ENCODE data around the gene SLC1A7.

SLC1A7 gene

GRCh38 chr1:53086491-53087070 is 55.9 kb downstream of the SLC1A7 start:
- no peak for TF ChIP-seq FOXM1 (IDR thresholded peaks at IDR 0.05; ENCODE audit: borderline replicate concordance, low read depth)

GRCh38 chr1:53085405-53085804 is 57.0 kb downstream of the SLC1A7 start:
- TF ChIP-seq TCF12 (IDR thresholded peaks at IDR 0.05; ENCODE audit: low read depth) (no peak), YY1 (IDR thresholded peaks at IDR 0.05; ENCODE audit: low read depth) (no peak), USF1 (IDR thresholded peaks at IDR 0.05) (no peak), EP300 (IDR thresholded peaks at IDR 0.05; ENCODE audit: borderline replicate concordance) (no peak), EGR1 (IDR thresholded peaks at IDR 0.05) (no peak), CREB1 (IDR thresholded peaks at IDR 0.05; ENCODE audit: low read depth) (no peak), MAX (IDR thresholded peaks at IDR 0.05) (no peak), FOXM1 (IDR thresholded peaks at IDR 0.05; ENCODE audit: borderline replicate concordance, low read depth) (no peak), NFIC (IDR thresholded peaks at IDR 0.05) (no peak), ZBTB7A (IDR thresholded peaks at IDR 0.05; ENCODE audit: low read depth) (no peak), CEBPB (IDR thresholded peaks at IDR 0.05) (no peak), TEAD4 (IDR thresholded peaks at IDR 0.05) (no peak), TAF1 (IDR thresholded peaks at IDR 0.05; ENCODE audit: low read depth) (no peak), REST (IDR thresholded peaks at IDR 0.05; ENCODE audit: low read depth) (no peak)

- no peak for TF ChIP-seq CEBPB (IDR thresholded peaks at IDR 0.05)
- TF ChIP-seq RAD21 (IDR thresholded peaks at IDR 0.05; ENCODE audit: low read depth) = no peak
- TF ChIP-seq TEAD4 (IDR thresholded peaks at IDR 0.05) = no peak
- no peak for TF ChIP-seq MAX (IDR thresholded peaks at IDR 0.05)
- TF ChIP-seq ZBTB7A (IDR thresholded peaks at IDR 0.05; ENCODE audit: low read depth) = no peak
- TF ChIP-seq CREB1 (IDR thresholded peaks at IDR 0.05; ENCODE audit: low read depth) = no peak
- TF ChIP-seq EP300 (IDR thresholded peaks at IDR 0.05; ENCODE audit: borderline replicate concordance) = no peak
- no peak for TF ChIP-seq TAF1 (IDR thresholded peaks at IDR 0.05; ENCODE audit: low read depth)
- no peak for TF ChIP-seq TCF12 (IDR thresholded peaks at IDR 0.05; ENCODE audit: low read depth)
- no peak for TF ChIP-seq NFIC (IDR thresholded peaks at IDR 0.05)
- no peak for TF ChIP-seq FOXM1 (IDR thresholded peaks at IDR 0.05; ENCODE audit: borderline replicate concordance, low read depth)
These were observed 57.9 kb downstream of the SLC1A7 start for GRCh38 chr1:53084589-53084971.

GRCh38 chr1:53083636-53084588 is 58.5 kb downstream of the SLC1A7 start:
- TF ChIP-seq FOXM1 (IDR thresholded peaks at IDR 0.05; ENCODE audit: borderline replicate concordance, low read depth) = no peak
- no peak for TF ChIP-seq TEAD4 (IDR thresholded peaks at IDR 0.05)
- TF ChIP-seq EP300 (IDR thresholded peaks at IDR 0.05; ENCODE audit: borderline replicate concordance) = no peak
- no peak for TF ChIP-seq TCF12 (IDR thresholded peaks at IDR 0.05; ENCODE audit: low read depth)
- no peak for TF ChIP-seq EGR1 (IDR thresholded peaks at IDR 0.05)
- TF ChIP-seq CEBPB (IDR thresholded peaks at IDR 0.05) = no peak
- TF ChIP-seq CREB1 (IDR thresholded peaks at IDR 0.05; ENCODE audit: low read depth) = no peak
- no peak for TF ChIP-seq USF1 (IDR thresholded peaks at IDR 0.05)
- TF ChIP-seq TAF1 (IDR thresholded peaks at IDR 0.05; ENCODE audit: low read depth) = no peak
- no peak for TF ChIP-seq YY1 (IDR thresholded peaks at IDR 0.05; ENCODE audit: low read depth)

- no peak for TF ChIP-seq CREB1 (IDR thresholded peaks at IDR 0.05; ENCODE audit: low read depth)
- TF ChIP-seq YY1 (IDR thresholded peaks at IDR 0.05; ENCODE audit: low read depth) = no peak
- TF ChIP-seq USF1 (IDR thresholded peaks at IDR 0.05) = no peak
- TF ChIP-seq CEBPB (IDR thresholded peaks at IDR 0.05) = no peak
- no peak for TF ChIP-seq TAF1 (IDR thresholded peaks at IDR 0.05; ENCODE audit: low read depth)
- TF ChIP-seq MAX (IDR thresholded peaks at IDR 0.05) = no peak
- TF ChIP-seq EGR1 (IDR thresholded peaks at IDR 0.05) = no peak
- no peak for TF ChIP-seq EP300 (IDR thresholded peaks at IDR 0.05; ENCODE audit: borderline replicate concordance)
These were observed 59.5 kb downstream of the SLC1A7 start for GRCh38 chr1:53082826-53083455.

- no peak for TF ChIP-seq REST (IDR thresholded peaks at IDR 0.05; ENCODE audit: low read depth)
- no peak for TF ChIP-seq RAD21 (IDR thresholded peaks at IDR 0.05; ENCODE audit: low read depth)
- no peak for TF ChIP-seq MAX (IDR thresholded peaks at IDR 0.05)
- no peak for TF ChIP-seq TAF1 (IDR thresholded peaks at IDR 0.05; ENCODE audit: low read depth)
- TF ChIP-seq CREB1 (IDR thresholded peaks at IDR 0.05; ENCODE audit: low read depth) = no peak
- no peak for TF ChIP-seq EP300 (IDR thresholded peaks at IDR 0.05; ENCODE audit: borderline replicate concordance)
These were observed 60.9 kb downstream of the SLC1A7 start for GRCh38 chr1:53081384-53082066.

Data from Ishikawa (cell line).